SK-N-SH (cell line): ENCODE measurements around the gene CSTB. TPM values are rescaled to one million over a fixed set of nuclear protein-coding genes. Genes with fewer than 3 reads are reported as not detected.

Source experiments
- CTCF ChIA-PET: fragments of 300-600, 350-600 bp; formaldehyde crosslinking; extraction: SDS; loops from one replicate; lab custom pipeline; 2021; lab: Yijun Ruan, JAX
- POLR2A ChIA-PET: fragments of 350-600 bp; sonication (Branson Sonifier 250); formaldehyde crosslinking; extraction: SDS; loops from one replicate; lab custom pipeline; 2020; ENCODE audit warnings: antibody characterized with exemption, inconsistent platforms; lab: Yijun Ruan, JAX
- DNase-seq: peaks from one replicate; pipeline ENCODE4 v3.0.0; 2012
- H2AFZ ChIP-seq: fragments of 200-600 bp; sonication (generic); 2 replicates; pipeline ENCODE4 v1.8.1; 2016; ENCODE audit warnings: antibody characterized with exemption, mild to moderate bottlenecking, low read depth
- H3F3A ChIP-seq: fragments of 200-600 bp; sonication (generic); replicated peaks from 2 replicates; pipeline ENCODE3; 2016; ENCODE audit warnings: antibody characterized with exemption, mild to moderate bottlenecking; ENCODE audit not compliant: insufficient read depth
- H3K27ac ChIP-seq, 2 experiments: fragments of 200-500 bp in 1 of 2; fragments of 200-600 bp in 1 of 2; sonication (Bioruptor generic) in 1 of 2; sonication (generic), shearing (Covaris generic) in 1 of 2; 2 replicates each; pipeline versions ENCODE4 v1.5.1 to v1.6.1; 2014 to 2016; ENCODE audit warnings: low read depth in 2 of 2, inconsistent platforms in 1 of 2, low read length in 1 of 2, mild to moderate bottlenecking in 1 of 2, mixed read lengths in 1 of 2
- H3K27me3 ChIP-seq: fragments of 200-600 bp; sonication (generic), shearing (Covaris generic); 2 replicates; pipeline ENCODE4 v1.6.1; 2016; ENCODE audit warnings: mixed run types; ENCODE audit not compliant: insufficient read depth
- H3K36me3 ChIP-seq, 2 experiments: fragments of 200-500 bp in 1 of 2; fragments of 200-600 bp in 1 of 2; sonication (Bioruptor generic) in 1 of 2; sonication (generic) in 1 of 2; replicated peaks in 1 of 2; 2 replicates each; pipeline versions ENCODE3 to v1.5.1; 2014 to 2016; ENCODE audit warnings: low read length in 1 of 2, mild to moderate bottlenecking in 1 of 2; ENCODE audit not compliant: insufficient read depth in 2 of 2, control insufficient read depth in 1 of 2
- H3K4me1 ChIP-seq, 2 experiments: fragments of 200-500 bp in 1 of 2; fragments of 200-600 bp in 1 of 2; sonication (Bioruptor generic) in 1 of 2; sonication (generic), shearing (Covaris generic) in 1 of 2; 2 replicates each; pipeline versions ENCODE4 v1.5.1 to v1.6.1; 2014 to 2016; ENCODE audit warnings: low read depth in 1 of 2, low read length in 1 of 2, mixed run types in 1 of 2; ENCODE audit not compliant: insufficient read depth in 2 of 2, control insufficient read depth in 1 of 2
- H3K4me2 ChIP-seq: fragments of 200-600 bp; sonication (generic), shearing (Covaris generic); 2 replicates; pipeline ENCODE4 v1.6.1; 2017; ENCODE audit warnings: mixed run types
- H3K4me3 ChIP-seq, 2 experiments: fragments of 200-500 bp in 1 of 2; fragments of 200-600 bp in 1 of 2; sonication (Bioruptor generic) in 1 of 2; sonication (generic), shearing (Covaris generic) in 1 of 2; 2 replicates each; pipeline versions ENCODE4 v1.5.1 to v1.8.1; 2014 to 2016; ENCODE audit warnings: low read depth in 2 of 2, inconsistent platforms in 1 of 2, low read length in 1 of 2, mild to moderate bottlenecking in 1 of 2, mixed read lengths in 1 of 2, moderate library complexity in 1 of 2
- H3K79me2 ChIP-seq: fragments of 200-600 bp; sonication (generic); 2 replicates; pipeline ENCODE4 v1.8.1; 2017; ENCODE audit warnings: mild to moderate bottlenecking; ENCODE audit not compliant: insufficient read depth
- H3K9ac ChIP-seq: fragments of 200-600 bp; sonication (generic); 2 replicates; pipeline ENCODE4 v1.6.1; 2017; ENCODE audit warnings: mixed run types
- H3K9me2 ChIP-seq: fragments of 200-600 bp; sonication (generic); 2 replicates; pipeline ENCODE4 v1.6.1; 2017; ENCODE audit warnings: mixed run types
- H3K9me3 ChIP-seq: fragments of 200-600 bp; sonication (generic); 2 replicates; pipeline ENCODE4 v1.6.1; 2017; ENCODE audit warnings: mixed run types, mild to moderate bottlenecking, moderate library complexity
- H4K20me1 ChIP-seq: fragments of 200-600 bp; sonication (generic); 2 replicates; pipeline ENCODE4 v1.6.1; 2017; ENCODE audit warnings: mild to moderate bottlenecking, mixed run types; ENCODE audit not compliant: insufficient read depth
- CHD2 ChIP-seq: fragments of 150-350 bp; IDR thresholded peaks from 2 replicates; pipeline ENCODE4 v1.6.1; 2018; ENCODE audit warnings: low read length; ENCODE audit not compliant: partially characterized antibody
- ELF1 ChIP-seq: IDR thresholded peaks from 2 replicates; pipeline ENCODE4 v1.4.0; 2012
- EP300 ChIP-seq, 2 experiments: IDR thresholded peaks; 2 replicates each; pipeline versions ENCODE4 v1.4.0 to v1.6.1; 2012; ENCODE audit warnings: borderline replicate concordance in 1 of 2, low read depth in 1 of 2, low read length in 1 of 2
- EZH2phosphoT487 ChIP-seq: fragments of 200-600 bp; sonication (generic); IDR thresholded peaks from 2 replicates; pipeline ENCODE4 v1.6.1; 2017; ENCODE audit warnings: low read depth, mixed run types, mild to moderate bottlenecking, antibody characterized with exemption, moderate library complexity, borderline replicate concordance
- FOXJ3 ChIP-seq: sonication (generic); formaldehyde crosslinking; IDR thresholded peaks from 2 replicates; pipeline ENCODE4 v1.5.1; 2020; ENCODE audit warnings: mild to moderate bottlenecking, missing genetic modification reagents
- FOXM1 ChIP-seq: IDR thresholded peaks from 2 replicates; pipeline ENCODE4 v1.4.0; 2012; ENCODE audit warnings: low read depth, mild to moderate bottlenecking
- GATA2 ChIP-seq: sonication (generic); formaldehyde crosslinking; IDR thresholded peaks from 2 replicates; pipeline ENCODE4 v1.5.0; 2020; ENCODE audit warnings: mild to moderate bottlenecking, missing genetic modification reagents
- JUND ChIP-seq: IDR thresholded peaks from 2 replicates; pipeline ENCODE4 v1.4.0; 2012
- MEF2A ChIP-seq: IDR thresholded peaks from 2 replicates; pipeline ENCODE4 v1.4.0; 2012; ENCODE audit warnings: low read depth, borderline replicate concordance
- NFIC ChIP-seq: IDR thresholded peaks from 2 replicates; pipeline ENCODE4 v1.4.0; 2012; ENCODE audit warnings: borderline replicate concordance
- POLR2AphosphoS5 ChIP-seq: IDR thresholded peaks from 2 replicates; pipeline ENCODE4 v1.6.1; 2012; ENCODE audit warnings: low read depth, low read length
- RAD21 ChIP-seq: IDR thresholded peaks from 2 replicates; pipeline ENCODE4 v1.6.1; 2012; ENCODE audit warnings: mild to moderate bottlenecking, low read length
- RCOR1 ChIP-seq: fragments of 150-350 bp; IDR thresholded peaks from 2 replicates; pipeline ENCODE4 v1.6.1; 2017; ENCODE audit warnings: antibody characterized with exemption, low read length
- RFX5 ChIP-seq: IDR thresholded peaks from 2 replicates; pipeline ENCODE4 v1.6.1; 2012; ENCODE audit warnings: mild to moderate bottlenecking, improper control_type of control experiment, low read length
- RXRA ChIP-seq: IDR thresholded peaks from 2 replicates; pipeline ENCODE4 v1.4.0; 2012; ENCODE audit warnings: low read depth, mild to moderate bottlenecking, borderline replicate concordance
- SIN3A ChIP-seq: IDR thresholded peaks from 2 replicates; pipeline ENCODE4 v1.6.1; 2012; ENCODE audit warnings: low read depth, mild to moderate bottlenecking, low read length, moderate library complexity, borderline replicate concordance
- TAF1 ChIP-seq: IDR thresholded peaks from 2 replicates; pipeline ENCODE4 v1.6.1; 2012; ENCODE audit warnings: low read depth, mild to moderate bottlenecking, low read length, moderate library complexity, borderline replicate concordance
- TCF12 ChIP-seq: IDR thresholded peaks from 2 replicates; pipeline ENCODE4 v1.4.0; 2012
- TEAD4 ChIP-seq: IDR thresholded peaks from 2 replicates; pipeline ENCODE4 v1.4.0; 2012; ENCODE audit warnings: mild to moderate bottlenecking, borderline replicate concordance; ENCODE audit not compliant: insufficient read depth
- YY1 ChIP-seq: IDR thresholded peaks from 2 replicates; pipeline ENCODE4 v1.4.0; 2012; ENCODE audit warnings: low read depth, mild to moderate bottlenecking
- WGBS: methylation state at CpG from one replicate; pipeline ENCODE4 v1.1.6; 2017; ENCODE audit warnings: low lambda C conversion rate; 5-methylcytosine and 5-hydroxymethylcytosine counted together
- polyA plus RNA-seq, 3 experiments: library from polyadenylated mRNA; depleted of rRNA; stranded (reverse); fragments of >200 nt; gene quantifications; 2 replicates each; pipeline ENCODE4 v1.2.3, GENCODE V29; 2012
- TF ChIP-seq, protein P1 (sequence below): IDR thresholded peaks from 2 replicates; pipeline ENCODE4; 2012
- TF ChIP-seq, protein P2 (sequence below): IDR thresholded peaks from 2 replicates; pipeline ENCODE4 v1.4.0; 2012; ENCODE audit warnings: low read depth, borderline replicate concordance
- TF ChIP-seq, protein P3 (sequence below): IDR thresholded peaks from 2 replicates; pipeline ENCODE4 v1.4.0; 2012; ENCODE audit warnings: low read depth

CSTB gene
- polyA plus RNA-seq, 1 of the 3 experiments (the other 2 are of a cell fraction): 101 TPM

- H3K27me3 ChIP-seq: no peaks in the 10 kb centered on the region
- TF ChIP-seq POLR2AphosphoS5: no peak
- no peak for TF ChIP-seq RAD21
- TF ChIP-seq FOXM1: no peak
- no peak for TF ChIP-seq RXRA
- TF ChIP-seq, protein P1, sequence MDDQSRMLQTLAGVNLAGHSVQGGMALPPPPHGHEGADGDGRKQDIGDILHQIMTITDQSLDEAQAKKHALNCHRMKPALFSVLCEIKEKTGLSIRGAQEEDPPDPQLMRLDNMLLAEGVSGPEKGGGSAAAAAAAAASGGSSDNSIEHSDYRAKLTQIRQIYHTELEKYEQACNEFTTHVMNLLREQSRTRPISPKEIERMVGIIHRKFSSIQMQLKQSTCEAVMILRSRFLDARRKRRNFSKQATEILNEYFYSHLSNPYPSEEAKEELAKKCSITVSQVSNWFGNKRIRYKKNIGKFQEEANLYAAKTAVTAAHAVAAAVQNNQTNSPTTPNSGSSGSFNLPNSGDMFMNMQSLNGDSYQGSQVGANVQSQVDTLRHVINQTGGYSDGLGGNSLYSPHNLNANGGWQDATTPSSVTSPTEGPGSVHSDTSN: no peak
- no peak for TF ChIP-seq FOXJ3
- TF ChIP-seq, protein P2, sequence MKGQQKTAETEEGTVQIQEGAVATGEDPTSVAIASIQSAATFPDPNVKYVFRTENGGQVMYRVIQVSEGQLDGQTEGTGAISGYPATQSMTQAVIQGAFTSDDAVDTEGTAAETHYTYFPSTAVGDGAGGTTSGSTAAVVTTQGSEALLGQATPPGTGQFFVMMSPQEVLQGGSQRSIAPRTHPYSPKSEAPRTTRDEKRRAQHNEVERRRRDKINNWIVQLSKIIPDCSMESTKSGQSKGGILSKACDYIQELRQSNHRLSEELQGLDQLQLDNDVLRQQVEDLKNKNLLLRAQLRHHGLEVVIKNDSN: no peak
- no peak for TF ChIP-seq JUND
- TF ChIP-seq EP300 (IDR thresholded peaks at IDR 0.05; ENCODE audit: borderline replicate concordance in 1 of 2, low read depth in 1 of 2, low read length in 1 of 2): no peak
- no peak for TF ChIP-seq RFX5
- TF ChIP-seq, protein P3, sequence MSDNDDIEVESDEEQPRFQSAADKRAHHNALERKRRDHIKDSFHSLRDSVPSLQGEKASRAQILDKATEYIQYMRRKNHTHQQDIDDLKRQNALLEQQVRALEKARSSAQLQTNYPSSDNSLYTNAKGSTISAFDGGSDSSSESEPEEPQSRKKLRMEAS: no peak
- TF ChIP-seq RCOR1: no peak
- TF ChIP-seq CHD2: no peak
- no peak for TF ChIP-seq EZH2phosphoT487
- TF ChIP-seq TCF12: no peak
- no peak overlapping the region for H3K4me2 ChIP-seq
- no peak for DNase-seq
- H3F3A ChIP-seq: no peaks in the 10 kb centered on the region
- no peaks in the 10 kb centered on the region for H3K9me2 ChIP-seq
- H3K36me3 ChIP-seq: peaks cover 35 to 73% of the 10 kb centered on the region in 2 experiments
- CTCF ChIA-PET: no interaction called here
- H3K4me1 ChIP-seq: peaks cover 10 to 11% of the 10 kb centered on the region in 2 experiments; a peak in 2 of 4 replicates
- no peak overlapping the region for H2AFZ ChIP-seq
- peaks cover 46% of the 10 kb centered on the region for H3K79me2 ChIP-seq
- no peaks in the 10 kb centered on the region for H3K9me3 ChIP-seq
- no peak overlapping the region for H3K9ac ChIP-seq
- POLR2A ChIA-PET: no interaction called here
- peaks cover 4% of the 10 kb centered on the region for H4K20me1 ChIP-seq
- H3K4me3 ChIP-seq: no peak overlapping the region
- H3K27ac ChIP-seq: no peak overlapping the region
- 96% methylated on average over 8 of the region's 14 CpGs for WGBS
Measured at GRCh38 chr21:43794857-43795256, 18.7 kb upstream of the CSTB start.

- H3K27ac ChIP-seq: no peak overlapping the region
- H3K4me2 ChIP-seq: no peak overlapping the region
- H3K9ac ChIP-seq: no peak overlapping the region
- peaks cover 35 to 67% of the 10 kb centered on the region in 2 experiments for H3K36me3 ChIP-seq
- H3K79me2 ChIP-seq: peaks cover 51% of the 10 kb centered on the region
- H4K20me1 ChIP-seq: peaks cover 4% of the 10 kb centered on the region
- no peaks in the 10 kb centered on the region for H3K27me3 ChIP-seq
- TF ChIP-seq SIN3A (no peak), EP300 (IDR thresholded peaks at IDR 0.05; ENCODE audit: borderline replicate concordance in 1 of 2, low read depth in 1 of 2, low read length in 1 of 2) (no peak), TAF1 (no peak), RFX5 (no peak), GATA2 (CRISPR knock-in tag) (no peak), ELF1 (no peak), YY1 (no peak), EZH2phosphoT487 (no peak), TEAD4 (no peak), NFIC (no peak), RXRA (no peak), MEF2A (no peak), CHD2 (no peak)
- TF ChIP-seq, protein P1: no peak
- TF ChIP-seq, all 33 proteins: peak for 0
- DNase-seq: no peak
- no peak overlapping the region for H3K4me3 ChIP-seq
- WGBS: 99% methylated on average over 7 of the region's 12 CpGs
- H3K9me3 ChIP-seq: no peaks in the 10 kb centered on the region
- no peak overlapping the region for H2AFZ ChIP-seq
- no peaks in the 10 kb centered on the region for H3K9me2 ChIP-seq
- ChIA-PET CTCF (interaction anchor here (0.6 kb wide), 1 partner anchor 181 kb away, joined by 3 read pairs; no protein-coding TSS in a partner anchor), POLR2A (no interaction called here)
- H3K4me1 ChIP-seq: peaks cover 10 to 11% of the 10 kb centered on the region in 2 experiments; a peak in 2 of 4 replicates
- no peaks in the 10 kb centered on the region for H3F3A ChIP-seq
Measured at GRCh38 chr21:43794311-43794710, 18.2 kb upstream of the CSTB start.
